SIG-M5 (cell line): ENCODE data around the gene TMEM232.
"Not testable (repeated sequence)": the region's sequence is repeated elsewhere in the genome, so short reads cannot be mapped to it uniquely, and the experiment has no call there.

Experiments
- DNase-seq: peaks from one replicate; lab custom pipeline; 2025; lab: John Stamatoyannopoulos, UW

Gene TMEM232

GRCh38 chr5:110707260-110707844, 19.1 kb downstream of the TMEM232 start:
- no peak for DNase-seq

GRCh38 chr5:110705349-110705748, 21.1 kb downstream of the TMEM232 start:
- DNase-seq: no peak

GRCh38 chr5:110703481-110703880, 23.0 kb downstream of the TMEM232 start:
- DNase-seq: no peak

GRCh38 chr5:110702704-110703103, 23.8 kb downstream of the TMEM232 start:
- no peak for DNase-seq

GRCh38 chr5:110702300-110702699, 24.2 kb downstream of the TMEM232 start:
- DNase-seq: no peak

GRCh38 chr5:110692669-110693068, 33.8 kb downstream of the TMEM232 start:
- not testable (repeated sequence) for DNase-seq

- not testable (repeated sequence) for DNase-seq
Observed at GRCh38 chr5:110690587-110690986, 35.9 kb downstream of the TMEM232 start.

GRCh38 chr5:110687485-110687884, 39.0 kb downstream of the TMEM232 start:
- DNase-seq: no peak

GRCh38 chr5:110686270-110686669, 40.2 kb downstream of the TMEM232 start:
- DNase-seq: no peak

- DNase-seq: no peak
Observed at GRCh38 chr5:110681953-110682352, 44.5 kb downstream of the TMEM232 start.

GRCh38 chr5:110681109-110681508, 45.4 kb downstream of the TMEM232 start:
- no peak for DNase-seq

GRCh38 chr5:110676554-110676953, 49.9 kb downstream of the TMEM232 start:
- not testable (repeated sequence) for DNase-seq

GRCh38 chr5:110665184-110665726, 61.2 kb downstream of the TMEM232 start:
- no peak for DNase-seq

GRCh38 chr5:110663525-110663924, 62.9 kb downstream of the TMEM232 start:
- no peak for DNase-seq

GRCh38 chr5:110658006-110658405, 68.5 kb downstream of the TMEM232 start:
- no peak for DNase-seq

GRCh38 chr5:110653231-110653970, 73.1 kb downstream of the TMEM232 start:
- no peak for DNase-seq

GRCh38 chr5:110651507-110651906, 75.0 kb downstream of the TMEM232 start:
- no peak for DNase-seq

- no peak for DNase-seq
Observed at GRCh38 chr5:110644357-110644756, 82.1 kb downstream of the TMEM232 start.

GRCh38 chr5:110638970-110639902, 87.2 kb downstream of the TMEM232 start:
- DNase-seq: no peak

- DNase-seq: no peak
Observed at GRCh38 chr5:110634475-110634874, 92.0 kb downstream of the TMEM232 start.

- DNase-seq: no peak
Observed at GRCh38 chr5:110631236-110631635, 95.2 kb downstream of the TMEM232 start.

- no peak for DNase-seq
Observed at GRCh38 chr5:110630350-110630749, 96.1 kb downstream of the TMEM232 start.
